HG03066 (cell line): ENCODE data around the gene DOCK9.

Experiments used
- ATAC-seq: cut with Tn5 transposase; IDR thresholded peaks from one replicate; pipeline ENCODE4 v1.9.1; 2021; ENCODE audit warnings: low read depth; ENCODE audit not compliant: unreplicated experiment

DOCK9 gene

GRCh38 chr13:98954313-98954712 is 23.6 kb downstream of the DOCK9 start:
- no peak for ATAC-seq

GRCh38 chr13:98951266-98951665 is 26.6 kb downstream of the DOCK9 start:
- no peak for ATAC-seq

GRCh38 chr13:98950705-98951104 is 27.2 kb downstream of the DOCK9 start:
- ATAC-seq, result no peak

- ATAC-seq, result no peak
Measured at GRCh38 chr13:98947925-98948324, 29.9 kb downstream of the DOCK9 start.

- no peak for ATAC-seq
Measured at GRCh38 chr13:98945863-98946605, 31.8 kb downstream of the DOCK9 start.

- ATAC-seq, result no peak
Measured at GRCh38 chr13:98944336-98944735, 33.5 kb downstream of the DOCK9 start.

- no peak for ATAC-seq
Measured at GRCh38 chr13:98942997-98943396, 34.9 kb downstream of the DOCK9 start.

- no peak for ATAC-seq
Measured at GRCh38 chr13:98942485-98942884, 35.4 kb downstream of the DOCK9 start.

- no peak for ATAC-seq
Measured at GRCh38 chr13:98941536-98941935, 36.3 kb downstream of the DOCK9 start.

- no peak for ATAC-seq
Measured at GRCh38 chr13:98941126-98941525, 36.7 kb downstream of the DOCK9 start.

- no peak for ATAC-seq
Measured at GRCh38 chr13:98940325-98941001, 37.4 kb downstream of the DOCK9 start.

GRCh38 chr13:98939660-98940191 is 38.1 kb downstream of the DOCK9 start:
- ATAC-seq, result no peak

- no peak for ATAC-seq
Measured at GRCh38 chr13:98938801-98939200, 39.1 kb downstream of the DOCK9 start.

GRCh38 chr13:98937911-98938381 is 39.9 kb downstream of the DOCK9 start:
- no peak for ATAC-seq

- no peak for ATAC-seq
Measured at GRCh38 chr13:98934243-98934642, 43.6 kb downstream of the DOCK9 start.

- no peak for ATAC-seq
Measured at GRCh38 chr13:98930151-98930591, 47.7 kb downstream of the DOCK9 start.

- no peak for ATAC-seq
Measured at GRCh38 chr13:98927951-98928927, 49.6 kb downstream of the DOCK9 start.

- no peak for ATAC-seq
Measured at GRCh38 chr13:98925949-98926348, 51.9 kb downstream of the DOCK9 start.

- no peak for ATAC-seq
Measured at GRCh38 chr13:98923641-98924397, 54.0 kb downstream of the DOCK9 start.

- no peak for ATAC-seq
Measured at GRCh38 chr13:98922306-98922705, 55.6 kb downstream of the DOCK9 start.
